Dedifferentiated amniotic fluid mesenchymal stem cell (primary cell): ENCODE data around the gene DUOX1.
"Not testable (repeated sequence)": the region's sequence is repeated elsewhere in the genome, so short reads cannot be mapped to it uniquely, and the experiment has no call there.

Source experiments
- DNase-seq: peaks from one replicate; pipeline ENCODE4 v3.0.0-alpha.2; 2016; ENCODE audit errors: extremely low spot score

DUOX1 gene

GRCh38 chr15:45129651-45130129, at the start of gene DUOX1, which contains the start of gene DUOXA1:
Gene DUOX1 (plus strand): TSS chr15:45129994. CDS start chr15:45131967, 1,973 bp downstream.
Gene DUOXA1 (minus strand): TSS chr15:45129879. CDS start chr15:45123014, 6,865 bp downstream.
- no peak for DNase-seq

- DNase-seq: not testable (repeated sequence)
These were observed 49.2 kb upstream of the DUOX1 start for GRCh38 chr15:45080593-45080992.

GRCh38 chr15:45082412-45082811, 47.4 kb upstream of the DUOX1 start:
- not testable (repeated sequence) for DNase-seq

- DNase-seq: no peak
These were observed 46.6 kb upstream of the DUOX1 start for GRCh38 chr15:45083223-45083622.

GRCh38 chr15:45084163-45084562, 45.6 kb upstream of the DUOX1 start:
- DNase-seq: no peak

DNA sequence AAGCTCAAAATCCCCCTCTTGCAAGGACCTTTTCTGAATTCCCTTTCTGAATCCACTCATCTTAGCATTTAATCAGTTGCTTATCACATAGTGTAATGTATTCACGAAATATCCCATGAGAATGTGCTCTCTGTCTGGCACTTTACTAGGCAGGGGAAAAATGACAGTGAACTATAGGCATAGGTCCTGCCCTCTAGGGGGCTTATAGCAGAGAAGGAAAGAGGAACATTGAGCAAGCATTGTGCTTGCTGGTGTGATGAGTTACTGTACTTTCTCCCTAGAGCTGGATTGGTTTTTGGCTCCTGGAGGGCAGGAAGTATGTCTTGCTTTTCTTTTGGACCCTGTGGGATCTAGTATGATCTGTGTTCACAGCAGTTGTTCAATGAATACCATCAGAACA, 42.3 kb upstream of the DUOX1 start:
- no peak for DNase-seq

DNA sequence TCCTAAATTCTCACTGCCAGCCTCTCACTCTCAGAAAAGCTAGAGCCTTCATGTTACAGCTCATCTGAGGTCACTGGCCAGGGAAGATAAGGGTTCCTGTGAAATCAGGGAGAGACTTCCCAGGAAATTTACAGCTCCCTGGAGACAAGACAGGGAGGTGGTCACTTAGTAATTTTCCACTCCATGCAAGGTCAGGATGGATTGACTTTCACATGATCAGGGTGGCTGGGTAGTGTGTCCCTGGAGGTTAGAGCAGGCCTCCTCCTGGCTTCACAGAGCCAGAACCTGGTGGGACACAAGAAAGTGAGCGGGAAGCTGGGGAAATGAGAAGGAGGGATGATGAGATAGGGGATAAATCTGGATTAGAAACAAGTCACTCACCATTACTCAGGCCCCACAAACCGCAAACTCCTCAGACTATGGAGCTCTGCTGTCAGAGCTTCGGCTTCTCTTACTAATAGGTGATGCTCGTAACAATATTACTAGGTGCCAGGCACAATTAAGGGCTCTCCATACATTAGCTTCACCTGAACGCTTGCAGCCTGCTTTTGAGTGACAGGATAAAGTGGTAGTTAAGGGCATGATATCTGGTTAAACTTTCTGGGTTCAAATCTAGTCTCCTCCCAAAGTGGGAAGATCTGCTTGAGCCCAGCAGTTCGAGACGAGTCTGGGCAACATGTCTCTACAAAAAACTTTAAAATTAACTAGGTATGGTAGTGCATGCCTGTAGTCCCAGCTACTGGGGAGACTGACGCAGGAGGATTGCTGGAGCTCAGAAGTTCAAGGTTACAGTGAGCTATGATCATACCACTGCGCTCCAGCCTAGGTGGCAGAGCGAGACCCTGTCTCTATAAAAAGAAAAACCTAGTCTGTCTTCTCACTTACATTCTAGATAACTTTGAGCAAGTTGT, 40.7 kb upstream of the DUOX1 start:
- no peak for DNase-seq

DNA sequence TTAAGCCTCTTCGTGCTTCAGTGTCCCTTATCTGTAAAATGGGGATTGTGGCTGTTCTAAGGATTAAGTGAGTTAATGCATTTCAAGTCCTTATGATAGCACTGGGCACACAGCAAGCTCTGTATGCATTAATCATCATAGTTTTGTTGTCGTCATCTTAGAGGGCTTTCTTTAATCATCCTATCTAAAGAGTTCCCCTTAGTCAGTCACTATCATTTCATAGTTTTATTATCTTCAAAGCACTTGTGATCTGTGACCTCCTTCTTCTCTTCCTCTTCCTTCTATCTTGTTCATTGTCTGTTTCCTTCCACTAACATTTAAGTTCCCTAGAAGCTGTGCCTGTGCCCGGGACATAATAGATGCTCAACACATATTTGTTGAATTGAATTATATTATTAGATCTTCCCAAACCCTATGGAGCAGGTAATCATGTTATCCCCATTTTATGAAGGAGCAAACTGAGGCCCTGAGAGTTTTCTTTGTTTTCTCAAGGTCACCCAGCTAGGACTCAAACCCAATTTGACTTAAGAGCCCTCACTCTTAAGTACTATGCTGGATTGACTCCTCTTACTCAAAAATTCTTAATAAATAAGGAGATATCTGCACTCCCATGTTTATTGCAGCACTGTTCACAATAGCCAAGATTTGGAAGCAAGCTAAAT, 40.0 kb upstream of the DUOX1 start:
- DNase-seq: no peak

DNA sequence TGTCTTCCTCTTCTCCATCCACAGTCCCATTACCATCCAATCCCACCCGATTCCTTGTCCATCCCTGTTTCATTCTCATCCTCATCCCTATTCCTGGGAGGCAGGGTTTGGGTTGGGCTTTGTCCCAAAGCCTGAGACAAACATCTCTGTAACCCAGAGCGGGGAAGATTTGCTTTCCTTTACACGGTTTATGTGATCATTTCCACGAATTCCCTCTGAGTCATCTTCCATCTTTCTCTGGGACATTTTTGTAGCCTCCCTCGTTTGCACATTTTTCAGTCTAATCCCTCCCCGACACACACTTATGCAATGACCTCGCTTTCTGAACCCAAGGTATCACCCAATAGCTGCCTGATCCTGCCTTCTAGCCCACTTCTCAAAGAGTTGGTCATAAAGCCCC, 38.6 kb upstream of the DUOX1 start:
- no peak for DNase-seq

DNA sequence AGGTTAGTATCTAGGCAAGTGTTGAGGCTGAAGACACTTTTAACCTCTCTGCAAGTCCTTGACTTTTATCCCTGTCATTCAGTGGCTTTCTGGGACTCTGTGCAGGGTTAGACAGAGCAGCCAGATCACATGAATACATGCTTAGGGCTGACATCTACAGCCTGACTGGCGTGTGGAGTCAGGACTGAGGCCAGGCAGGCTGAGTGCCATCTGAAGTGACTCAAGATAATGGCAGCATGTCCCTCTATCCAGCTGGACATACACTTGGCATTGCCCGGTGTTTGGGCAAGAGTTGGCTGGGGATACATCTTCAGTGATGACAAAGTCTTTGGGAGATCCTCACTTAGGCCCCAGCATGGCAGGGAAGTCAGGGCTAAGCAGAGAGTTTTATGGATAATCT, 38.2 kb upstream of the DUOX1 start:
- DNase-seq: no peak

DNA sequence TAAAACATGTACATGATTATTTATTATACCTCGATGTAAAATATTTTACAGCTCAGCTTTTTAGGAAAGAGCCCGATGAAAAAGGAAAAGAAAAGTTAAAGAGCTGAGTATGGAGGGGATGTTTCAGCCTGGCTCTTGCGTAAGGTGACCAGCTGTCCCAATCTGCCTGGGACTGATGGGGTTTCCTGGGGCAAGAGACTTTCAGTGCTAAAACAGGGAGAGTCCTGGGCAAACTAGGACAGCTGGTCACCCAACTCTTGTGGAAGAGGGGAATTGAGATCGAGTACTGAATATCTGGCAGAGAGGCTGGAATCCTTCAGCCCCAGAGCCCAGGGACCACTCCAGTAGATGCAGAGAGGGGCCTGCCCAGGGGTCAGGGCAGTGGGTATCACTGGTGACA, 36.8 kb upstream of the DUOX1 start:
- DNase-seq: no peak

DNA sequence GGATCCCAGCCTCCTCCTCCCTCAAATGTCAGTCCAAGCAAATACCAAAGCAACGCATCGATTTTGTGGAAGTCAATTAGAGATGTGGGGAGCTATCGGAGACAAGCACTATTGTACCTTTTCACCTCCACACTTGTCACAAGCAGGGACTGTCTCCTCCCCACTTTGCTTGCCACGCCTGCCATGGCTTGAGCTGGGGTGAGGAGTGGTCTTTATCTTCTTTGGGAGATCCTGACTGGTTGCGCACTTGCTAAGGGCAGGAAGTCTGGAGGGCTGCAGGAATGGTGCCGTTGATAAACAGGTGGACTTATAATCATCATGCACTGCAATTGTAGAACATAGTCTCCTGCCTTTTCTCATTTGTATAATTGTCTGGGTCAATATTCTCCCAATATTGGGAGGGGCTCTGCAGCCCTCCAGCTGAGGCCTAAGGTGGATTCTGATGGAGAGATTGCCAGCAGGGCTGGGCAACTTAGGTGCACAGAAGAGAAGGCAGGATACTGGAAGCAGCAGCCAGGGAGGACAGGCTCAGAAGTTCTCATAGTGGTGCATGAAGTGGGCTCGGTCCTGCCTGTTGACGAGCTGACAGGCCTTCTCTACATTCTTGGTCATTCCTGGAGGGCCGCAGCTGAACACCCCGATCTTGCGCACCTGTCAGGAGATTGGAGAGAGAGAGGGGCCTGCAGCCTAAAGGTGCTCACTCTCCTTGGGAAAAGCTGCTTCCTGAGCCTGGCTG, 36.0 kb upstream of the DUOX1 start:
- DNase-seq: no peak

DNA sequence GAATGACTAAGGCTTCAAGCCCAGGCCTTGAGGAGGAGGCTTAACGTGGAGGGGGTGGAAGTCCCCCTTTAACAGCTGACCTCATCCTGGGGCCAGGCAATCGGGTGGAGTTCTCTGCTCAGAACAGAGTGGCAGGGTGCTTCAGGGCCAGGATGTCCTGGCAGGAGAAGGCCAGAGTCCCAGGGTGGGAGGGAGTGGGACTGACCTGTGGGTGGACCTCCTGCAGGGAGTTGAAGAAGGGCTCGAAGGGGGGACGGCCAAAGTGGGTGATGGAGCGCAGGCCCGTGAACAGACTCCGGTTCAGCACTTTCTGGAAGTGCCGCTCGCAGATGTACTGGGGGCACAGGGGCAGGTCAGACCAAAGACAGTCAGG, 35.5 kb upstream of the DUOX1 start:
- no peak for DNase-seq

DNA sequence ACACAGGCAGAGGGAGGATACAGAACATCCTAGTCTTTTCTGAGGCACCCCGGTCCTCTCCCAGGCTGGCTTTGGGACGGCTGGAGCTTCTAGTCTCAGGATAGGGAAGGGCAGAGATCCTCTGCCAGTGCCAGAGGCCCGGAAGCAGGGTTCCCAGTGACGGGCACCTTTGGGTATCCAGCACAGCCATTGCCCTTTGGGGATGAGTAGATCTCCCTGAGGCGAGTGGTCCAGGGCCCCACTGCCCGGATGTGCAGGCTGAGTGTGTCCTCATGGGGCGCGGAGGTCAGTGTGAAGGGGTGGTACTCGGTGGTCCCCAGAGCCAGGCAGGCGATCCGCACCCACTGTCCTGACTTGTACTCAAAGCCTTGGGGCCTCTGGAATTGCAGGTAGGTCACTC, 34.1 kb upstream of the DUOX1 start:
- DNase-seq: no peak

GRCh38 chr15:45097466-45097865, 32.3 kb upstream of the DUOX1 start:
- DNase-seq: no peak

DNA sequence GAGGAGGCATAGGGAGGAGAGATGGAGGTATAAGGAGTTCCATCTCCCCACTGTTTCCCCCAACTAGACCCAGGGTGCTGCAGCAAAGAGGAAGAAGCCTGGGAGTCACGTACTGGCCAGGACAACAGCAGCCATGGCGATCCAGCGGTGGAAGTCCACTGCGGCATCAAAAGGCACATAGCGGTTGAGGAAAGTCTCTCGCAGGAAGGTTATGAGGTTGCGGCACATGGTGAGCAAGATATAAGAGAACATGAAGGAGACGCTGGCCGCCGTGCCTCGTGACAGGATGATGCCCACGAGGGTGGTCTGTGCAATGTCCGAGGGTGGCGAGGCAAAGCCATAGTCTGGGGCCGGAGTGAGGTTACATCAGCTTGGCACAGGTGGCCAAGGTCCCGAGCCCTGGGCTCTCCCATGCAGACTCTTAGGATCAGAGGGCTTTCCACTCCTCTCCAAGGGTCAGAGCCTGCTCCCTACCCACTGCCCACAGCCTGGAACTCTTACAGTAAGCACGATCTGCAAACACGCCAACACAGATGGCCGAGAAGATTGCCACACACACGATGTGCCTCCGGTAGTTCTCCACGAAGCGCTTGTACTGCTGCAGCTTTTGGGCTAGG, 30.1 kb upstream of the DUOX1 start:
- DNase-seq: no peak

DNA sequence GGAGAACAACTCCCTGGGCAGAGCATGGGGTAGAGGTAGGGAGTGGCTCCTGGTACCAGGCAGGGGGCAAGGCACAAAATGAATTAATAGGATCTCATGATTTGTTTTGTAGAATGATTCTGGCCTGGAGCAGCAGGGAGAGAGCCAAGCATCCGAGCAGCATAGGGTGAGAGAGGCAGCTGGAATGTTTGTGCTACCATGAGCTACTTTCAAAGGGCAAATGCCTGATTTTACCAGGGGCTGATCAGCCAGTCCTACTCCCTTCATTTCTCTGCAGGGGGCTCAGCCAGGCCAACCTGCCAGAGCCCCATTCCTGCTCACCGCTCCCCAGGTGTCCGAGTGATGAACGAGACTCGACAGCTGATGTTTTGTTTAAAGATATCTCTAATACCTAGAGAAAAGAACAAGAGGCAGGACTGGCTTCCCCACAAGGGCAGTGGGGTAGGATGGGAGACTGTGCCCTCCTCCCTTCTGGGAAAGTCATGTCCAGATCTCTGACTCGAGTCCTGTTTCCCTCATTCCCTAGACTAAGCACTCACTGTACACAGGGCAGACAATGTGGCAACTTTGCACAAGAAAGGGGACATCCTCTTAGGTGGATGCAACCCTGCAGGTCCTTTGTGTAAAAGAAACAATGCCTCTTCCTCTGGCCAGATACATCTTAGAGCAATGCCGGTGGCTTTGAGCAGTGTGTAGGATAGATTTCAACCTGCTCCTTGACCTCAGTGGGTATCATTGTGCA, 28.7 kb upstream of the DUOX1 start:
- no peak for DNase-seq

DNA sequence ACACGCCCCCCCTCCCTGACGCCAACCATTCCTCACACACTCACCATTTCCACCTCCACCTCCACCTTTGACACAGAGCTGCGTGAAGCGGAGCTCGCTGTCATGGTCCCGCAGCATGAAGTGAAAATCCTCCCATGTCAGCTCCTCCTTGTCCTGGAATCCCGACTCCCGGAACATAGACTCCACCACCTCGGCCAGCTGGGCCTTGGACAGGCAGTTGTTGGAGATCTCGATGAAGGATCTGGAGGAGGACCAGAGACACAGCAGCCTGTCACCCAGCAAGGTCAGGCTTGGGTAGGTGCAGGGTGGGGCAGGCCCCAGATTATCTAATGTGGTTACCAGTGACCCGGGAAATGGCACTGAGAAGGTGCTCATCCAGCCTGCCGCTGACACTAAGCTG, 28.0 kb upstream of the DUOX1 start:
- DNase-seq: no peak

DNA sequence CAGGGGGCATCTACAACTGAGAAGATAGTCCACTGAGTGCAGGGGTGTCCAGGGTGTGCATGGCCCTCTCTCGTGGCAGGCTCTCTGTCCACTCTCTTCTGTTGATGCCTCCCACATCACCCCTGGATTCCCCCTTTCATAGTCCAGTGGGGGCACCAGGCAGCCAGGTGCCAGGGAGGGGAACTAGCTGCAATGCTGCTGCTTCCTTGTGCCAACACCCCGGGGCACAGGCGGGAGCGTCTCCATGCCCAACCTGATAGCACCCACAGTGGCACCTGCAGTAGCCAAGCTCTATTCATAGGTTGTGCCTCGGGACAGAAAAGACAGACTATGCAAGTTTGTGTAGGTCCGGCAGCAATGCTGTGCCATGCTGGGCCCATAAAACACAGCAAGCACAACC, 27.6 kb upstream of the DUOX1 start:
- no peak for DNase-seq

GRCh38 chr15:45104170-45104569, 25.6 kb upstream of the DUOX1 start:
- not testable (repeated sequence) for DNase-seq

DNA sequence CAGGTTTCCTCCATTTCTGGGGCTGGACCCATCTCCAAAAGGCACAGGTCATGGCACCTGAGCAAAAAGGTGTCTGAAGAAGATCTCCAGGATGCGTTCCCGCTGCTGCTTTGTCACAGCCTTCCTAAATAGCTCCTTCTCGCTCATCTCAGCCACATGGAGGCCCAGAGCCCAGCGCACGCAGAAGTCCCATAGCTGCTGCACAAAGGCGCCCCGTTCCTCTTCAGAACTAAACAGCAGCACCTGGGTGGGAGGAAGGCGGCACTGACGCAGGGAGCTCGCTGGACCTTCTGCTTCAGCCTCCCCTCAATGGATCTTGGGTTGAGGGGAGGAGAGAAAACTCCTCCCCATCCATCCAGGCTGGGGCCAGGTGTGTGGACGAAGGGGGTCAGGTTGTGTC, 24.2 kb upstream of the DUOX1 start:
- no peak for DNase-seq
